HG02642 (cell line): ENCODE measurements around the gene TMEM135.
"Not testable (repeated sequence)": the region's sequence is repeated elsewhere in the genome, so short reads cannot be mapped to it uniquely, and the experiment has no call there.

Experiments used
- ATAC-seq: cut with Tn5 transposase; IDR thresholded peaks from one replicate; pipeline ENCODE4 v1.9.1; 2021; ENCODE audit warnings: mild to moderate bottlenecking; ENCODE audit not compliant: unreplicated experiment, poor library complexity

Gene TMEM135

DNA sequence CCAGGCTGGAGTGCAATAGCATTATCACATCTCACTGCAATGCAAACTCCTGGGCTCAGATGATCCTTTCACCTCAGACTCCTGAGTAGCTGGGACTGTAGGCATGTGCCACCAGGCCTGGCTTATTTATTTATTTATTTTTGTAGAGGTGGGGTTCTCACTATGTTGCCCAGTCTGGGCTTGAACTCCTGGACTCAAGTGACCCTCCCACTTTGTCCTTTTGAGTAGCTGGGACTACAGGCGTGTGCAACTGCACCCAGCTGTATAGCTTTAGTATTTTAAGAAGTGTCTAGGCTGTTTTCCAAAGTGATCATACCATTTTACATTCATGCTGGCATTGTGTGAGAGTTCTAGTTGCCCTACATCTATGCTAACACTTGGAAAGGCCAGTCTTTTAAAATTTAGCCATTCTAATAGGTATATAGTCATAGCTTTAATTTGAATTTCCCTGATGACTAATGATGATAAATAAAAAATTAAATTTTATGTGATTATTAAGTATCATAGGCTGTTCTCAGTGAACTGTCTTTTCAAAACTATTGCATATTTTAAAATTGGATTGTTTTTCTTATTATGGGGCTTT, 96.9 kb downstream of the TMEM135 start:
- no peak for ATAC-seq

DNA sequence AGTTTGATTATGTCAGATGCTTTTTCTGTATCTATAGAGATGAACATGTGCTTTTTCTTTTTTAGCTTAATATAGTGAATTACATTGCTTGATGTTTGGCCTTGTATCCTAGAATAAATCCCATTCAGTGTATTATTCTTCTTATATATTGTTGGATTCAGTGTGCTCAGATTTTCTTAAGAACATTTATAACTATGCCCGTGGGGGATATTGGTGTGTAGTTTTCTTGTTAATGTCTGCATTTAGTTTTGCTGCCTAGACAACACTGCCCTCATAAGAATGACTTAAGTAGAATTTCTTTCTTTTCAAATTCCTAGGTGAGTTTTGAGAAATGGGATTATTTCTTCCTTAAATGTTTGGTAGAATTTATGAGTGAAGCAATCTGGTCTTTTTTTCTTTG, 98.5 kb downstream of the TMEM135 start:
- no peak for ATAC-seq

DNA sequence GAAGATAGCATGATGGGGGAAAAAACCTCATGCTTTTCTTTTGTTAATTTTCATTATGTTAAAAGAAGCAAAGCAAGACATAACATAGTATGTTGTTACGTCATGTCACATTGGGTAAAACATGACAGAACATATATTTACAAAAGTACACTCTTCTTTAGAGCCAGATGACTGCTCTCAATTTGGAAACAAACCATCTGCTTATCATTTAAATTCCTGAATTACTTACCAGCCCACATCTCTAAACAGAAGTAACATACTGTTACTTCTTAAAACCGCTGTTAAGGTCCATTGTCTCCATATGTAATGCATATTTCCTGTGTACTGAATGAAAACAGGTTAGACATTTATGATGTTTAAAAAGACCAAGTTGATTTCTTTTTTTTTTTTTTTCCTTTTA, 100.0 kb downstream of the TMEM135 start:
- ATAC-seq: no peak

DNA sequence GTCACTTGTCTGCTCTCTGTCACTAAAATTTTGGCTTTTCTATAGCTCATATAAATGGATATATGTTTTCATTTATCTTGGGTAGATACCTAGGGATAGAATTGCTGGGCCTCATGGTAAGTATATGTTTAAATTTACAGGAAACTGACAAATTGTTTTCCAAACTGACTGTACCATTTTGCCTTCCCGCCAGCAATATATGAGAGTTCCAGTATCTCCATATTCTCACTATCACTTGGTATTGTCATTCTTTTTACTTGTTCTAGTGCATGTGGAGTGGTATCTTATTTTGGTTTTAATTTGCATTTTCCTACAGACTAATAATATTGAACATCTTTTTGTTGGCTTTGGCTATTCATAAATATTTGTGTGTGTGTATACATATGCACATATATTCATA, 101.7 kb downstream of the TMEM135 start:
- no peak for ATAC-seq

DNA sequence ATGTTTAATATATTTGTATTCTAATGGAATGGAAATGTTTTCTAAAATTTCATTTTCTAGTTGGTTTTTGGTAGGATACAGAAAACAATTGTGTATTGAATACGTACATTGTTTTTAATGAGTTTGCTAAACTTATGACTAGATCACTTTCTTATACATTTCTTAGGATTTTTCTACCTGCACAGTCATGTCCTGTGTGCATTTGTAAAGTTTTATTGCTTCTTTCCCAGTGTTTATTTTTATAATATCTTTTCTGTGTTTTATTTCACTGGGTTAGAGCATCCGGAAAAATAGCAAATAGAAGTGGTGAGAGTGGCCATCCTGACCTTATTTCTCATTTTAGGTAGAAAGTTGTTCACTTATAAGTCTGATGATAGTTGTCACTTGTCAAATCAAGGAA, 103.6 kb downstream of the TMEM135 start:
- ATAC-seq: no peak

DNA sequence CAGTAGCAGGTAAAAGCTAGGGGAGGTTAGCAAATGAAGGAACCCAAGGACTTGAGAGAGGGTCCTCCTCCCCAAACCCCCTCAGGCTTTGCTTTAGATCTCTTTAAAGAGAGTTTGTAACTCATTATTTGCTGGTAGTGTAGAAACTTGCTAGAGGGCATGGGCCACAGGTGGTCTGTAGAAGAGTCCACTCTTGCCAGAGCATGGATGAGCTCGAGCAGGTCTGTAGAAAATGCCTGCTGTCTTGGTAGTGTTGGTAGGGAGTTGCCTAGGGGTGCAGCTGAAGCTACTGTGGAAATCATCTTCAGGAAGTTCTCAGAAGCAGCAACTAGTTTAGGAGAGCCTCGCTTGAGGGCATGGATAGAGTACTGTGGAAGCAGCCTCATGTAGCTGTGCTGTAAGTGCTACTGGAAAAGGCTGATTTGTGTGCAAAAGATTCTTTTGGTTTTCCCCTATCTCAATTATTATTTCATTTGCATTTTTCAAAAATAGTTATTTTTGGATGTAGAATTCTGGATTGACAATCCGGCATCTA, 104.3 kb downstream of the TMEM135 start:
- no peak for ATAC-seq

DNA sequence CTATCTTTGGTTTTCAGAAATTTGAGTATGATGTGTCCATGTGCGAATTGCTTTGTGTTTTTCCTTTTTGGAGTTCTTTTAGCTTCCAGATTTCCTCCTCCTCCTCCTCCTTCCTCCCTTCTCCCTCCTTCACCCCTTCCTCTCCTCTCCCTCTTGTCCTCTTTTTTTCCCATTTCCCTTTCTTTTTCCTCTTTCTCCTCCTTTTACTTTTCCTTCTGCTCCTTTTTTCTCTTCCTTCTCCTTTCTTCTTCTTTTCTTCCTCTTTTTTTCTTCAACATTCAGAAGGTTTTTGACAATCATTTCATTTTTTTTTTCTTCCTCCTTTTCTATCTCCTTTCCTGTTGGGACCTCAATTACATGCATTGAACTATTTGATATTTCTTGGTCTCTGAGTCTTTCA, 104.9 kb downstream of the TMEM135 start:
- ATAC-seq: no peak

DNA sequence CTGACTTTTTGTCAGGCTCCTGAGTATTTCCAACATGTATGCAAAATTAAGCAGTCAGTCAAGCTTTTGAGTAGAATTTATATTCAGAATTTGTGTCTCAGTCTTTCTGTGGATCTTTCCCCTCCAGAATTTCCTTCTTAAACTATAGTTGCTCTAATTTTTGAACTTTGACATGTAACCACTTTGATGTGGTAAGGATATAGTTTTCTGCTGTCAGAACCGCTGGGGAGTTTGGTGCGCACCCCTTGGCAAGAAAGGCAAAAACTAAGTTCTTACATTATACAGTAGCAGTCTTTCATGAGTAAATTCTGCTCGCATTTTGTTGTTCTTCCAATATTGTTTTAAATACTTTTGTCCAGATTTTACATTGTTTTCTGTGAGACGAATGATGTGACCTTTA, 105.9 kb downstream of the TMEM135 start:
- ATAC-seq: no peak

DNA sequence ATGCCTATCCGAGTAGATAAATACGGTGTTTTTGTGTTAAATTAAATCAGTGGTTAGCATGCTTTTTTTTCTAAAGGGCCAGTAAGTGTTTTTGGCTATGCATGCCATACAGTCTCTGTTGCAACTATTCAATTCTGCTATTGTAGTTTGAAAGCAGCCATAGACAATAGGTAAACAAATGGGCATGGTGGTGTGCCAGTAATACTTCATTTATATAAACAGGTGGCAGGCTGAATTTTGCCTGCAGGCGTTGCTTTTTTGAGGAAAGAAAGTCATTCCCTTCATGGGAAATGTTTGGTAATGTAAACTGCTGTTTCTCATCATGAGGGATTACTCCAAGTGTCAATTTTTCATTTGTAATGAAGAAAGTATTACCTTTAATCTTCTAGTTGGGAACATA, 106.5 kb downstream of the TMEM135 start:
- ATAC-seq: no peak

DNA sequence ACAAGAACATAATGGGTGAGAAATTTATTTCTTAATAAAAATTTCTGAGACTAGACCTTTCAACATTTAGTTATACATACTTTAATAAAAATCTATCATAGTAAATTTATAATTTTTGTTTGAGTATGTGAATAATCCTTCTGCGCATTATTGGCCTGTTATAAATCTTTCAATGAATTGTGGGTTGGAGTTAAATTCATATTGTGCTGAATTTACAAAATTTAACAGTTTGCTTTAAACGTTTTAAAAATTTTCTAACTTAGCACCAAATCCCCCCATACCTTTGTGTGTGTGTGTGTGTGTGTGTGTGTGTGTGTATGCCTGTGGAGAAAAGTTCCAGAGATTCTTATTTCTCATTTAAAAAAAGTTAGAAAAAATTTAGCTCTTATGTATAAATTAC, 111.0 kb downstream of the TMEM135 start:
- no peak for ATAC-seq

DNA sequence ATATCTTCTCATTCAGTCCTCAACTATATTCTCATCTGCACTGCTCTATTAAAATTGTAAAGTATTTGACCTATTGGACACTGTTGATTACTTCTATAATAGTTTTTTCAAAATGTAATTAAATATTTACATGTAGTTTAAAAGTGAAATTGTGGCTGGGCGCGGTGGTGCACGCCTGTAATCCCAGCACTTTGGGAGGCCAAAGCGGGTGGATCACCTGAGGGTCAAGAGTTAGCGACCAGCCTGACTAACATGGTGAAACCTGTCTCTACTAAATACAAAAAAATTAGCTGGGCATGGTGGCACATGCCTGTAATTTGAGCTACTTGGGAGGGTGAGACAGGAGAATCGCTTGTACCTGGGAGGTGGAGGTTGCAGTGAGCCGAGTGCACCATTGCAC, 112.0 kb downstream of the TMEM135 start:
- ATAC-seq: not testable (repeated sequence)

DNA sequence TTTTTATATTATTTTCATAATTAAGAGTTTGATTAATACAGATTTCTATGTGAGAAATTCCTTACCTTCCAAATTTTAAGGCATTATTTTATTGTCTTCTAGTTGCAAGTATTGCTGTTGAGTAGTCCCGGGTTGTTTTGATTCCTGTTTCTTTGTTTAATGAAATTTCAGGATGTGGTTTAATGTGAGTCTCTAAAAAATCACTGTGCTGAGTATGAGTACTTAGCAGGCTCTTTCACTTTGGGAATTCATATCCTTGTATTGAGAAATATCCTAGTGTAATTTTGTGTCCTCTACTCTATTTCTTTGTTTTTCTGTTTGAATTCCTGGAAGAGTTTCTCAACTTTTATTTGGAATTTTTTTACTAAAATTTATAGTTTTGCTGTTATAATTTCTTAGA, 113.2 kb downstream of the TMEM135 start:
- no peak for ATAC-seq

DNA sequence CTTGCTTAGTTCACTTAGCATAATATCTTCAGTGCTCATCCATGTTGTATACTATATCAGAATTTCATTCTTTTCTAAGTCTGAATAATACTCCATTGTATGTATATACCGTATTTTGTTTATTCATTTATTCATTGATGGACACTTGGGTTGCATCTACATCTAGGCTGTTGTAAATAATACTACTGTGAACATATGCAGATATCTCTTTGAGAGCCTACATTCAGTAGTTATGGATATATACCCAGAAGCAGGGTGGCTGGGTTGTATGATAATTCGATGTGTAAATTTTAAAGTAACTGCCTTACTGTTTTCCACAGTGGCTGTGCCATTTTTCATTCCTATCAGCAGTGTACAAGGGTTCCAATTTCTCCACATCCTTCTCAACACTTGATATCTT, 116.5 kb downstream of the TMEM135 start:
- no peak for ATAC-seq

DNA sequence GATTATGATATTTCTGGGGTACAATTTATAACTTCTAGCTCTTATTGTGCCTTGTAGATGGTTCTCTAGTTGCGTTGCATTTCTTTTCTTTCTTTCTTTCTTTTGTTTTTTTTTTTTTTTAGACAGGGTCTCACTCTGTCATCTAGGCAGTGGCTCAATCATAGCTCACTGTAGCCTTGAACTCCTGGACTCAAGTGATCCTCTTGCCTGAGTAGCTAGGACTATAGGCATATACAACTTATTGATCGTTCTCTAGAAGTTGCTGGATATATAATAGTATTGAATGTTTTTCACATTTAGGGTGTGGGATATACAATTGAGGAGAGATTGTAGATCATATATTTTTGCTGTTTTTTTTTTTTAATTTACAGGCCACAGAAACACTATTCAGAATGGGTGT, 119.2 kb downstream of the TMEM135 start:
- no peak for ATAC-seq

DNA sequence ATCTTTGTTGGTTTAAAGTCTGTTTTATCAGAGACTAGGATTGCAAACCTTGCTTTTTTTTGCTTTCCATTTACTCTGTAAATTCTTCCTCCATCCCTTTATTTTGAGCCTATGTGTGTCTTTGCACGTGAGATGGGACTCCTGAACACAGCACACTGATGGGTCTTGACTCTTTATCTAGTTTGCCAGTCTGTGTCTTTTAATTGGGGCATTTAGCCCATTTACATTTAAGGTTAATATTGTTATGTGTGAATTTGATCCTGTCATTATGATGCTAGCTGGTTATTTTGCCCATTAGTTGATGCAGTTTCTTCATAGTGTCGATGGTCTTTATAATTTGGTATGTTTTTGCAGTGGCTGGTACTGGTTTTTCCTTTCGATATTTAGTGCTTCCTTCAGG, 131.3 kb downstream of the TMEM135 start:
- not testable (repeated sequence) for ATAC-seq

DNA sequence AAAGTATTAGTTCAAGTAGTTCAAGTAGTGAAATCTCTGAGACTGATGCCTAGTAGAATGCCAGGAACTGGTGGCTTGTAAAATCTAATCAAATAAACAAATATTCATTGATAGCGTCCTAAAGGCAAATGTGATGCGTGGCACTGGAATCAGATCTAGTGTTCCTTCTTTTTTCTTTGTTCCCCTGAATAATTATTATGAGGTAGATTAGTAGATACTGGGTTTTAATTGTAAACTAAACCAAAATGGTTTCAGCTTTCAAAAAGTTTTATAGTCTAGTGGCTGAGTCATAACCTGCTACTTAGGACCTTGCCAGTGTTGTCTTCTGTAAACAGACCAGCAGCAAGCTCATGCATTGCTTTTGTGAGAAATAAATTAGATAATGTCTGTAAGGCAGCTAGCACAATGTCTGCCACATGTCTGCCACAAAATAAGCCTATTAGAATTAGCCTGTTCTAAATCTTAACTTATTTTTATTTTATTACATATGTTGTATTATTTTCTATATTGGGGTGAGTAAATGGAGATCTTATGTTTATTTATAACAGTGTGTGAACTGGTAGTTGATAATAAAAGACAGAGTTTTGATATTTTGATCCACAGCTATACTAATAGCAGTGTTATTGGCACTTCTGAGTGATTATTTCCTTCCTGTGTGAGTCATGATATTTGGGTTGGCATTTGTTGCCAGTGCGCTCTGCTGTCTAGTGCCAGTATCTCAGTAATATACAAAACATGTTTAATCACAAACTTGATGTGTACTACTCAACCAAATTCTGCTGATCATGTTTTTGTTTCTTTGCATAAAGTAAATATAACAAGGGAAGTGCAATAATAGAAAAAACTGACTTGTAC, 135.7 kb downstream of the TMEM135 start:
- ATAC-seq: no peak

DNA sequence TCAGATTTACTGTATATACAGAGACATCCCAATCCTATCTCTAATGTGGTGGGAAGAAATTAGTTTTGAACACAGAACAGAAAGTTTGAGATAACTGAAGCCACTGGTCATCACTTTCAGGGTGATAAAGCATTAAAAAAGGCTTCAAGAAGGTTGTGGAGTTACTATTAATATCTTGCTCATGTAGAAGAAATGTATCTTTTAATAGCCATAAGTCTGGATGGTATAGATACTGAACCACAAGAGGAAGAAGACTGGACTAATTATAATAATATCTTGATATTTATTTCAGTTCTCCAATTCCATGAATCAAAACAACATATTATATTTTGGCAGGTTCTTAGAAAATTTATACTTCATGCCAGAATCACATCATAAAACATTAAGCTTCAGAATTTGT, 137.1 kb downstream of the TMEM135 start:
- no peak for ATAC-seq

DNA sequence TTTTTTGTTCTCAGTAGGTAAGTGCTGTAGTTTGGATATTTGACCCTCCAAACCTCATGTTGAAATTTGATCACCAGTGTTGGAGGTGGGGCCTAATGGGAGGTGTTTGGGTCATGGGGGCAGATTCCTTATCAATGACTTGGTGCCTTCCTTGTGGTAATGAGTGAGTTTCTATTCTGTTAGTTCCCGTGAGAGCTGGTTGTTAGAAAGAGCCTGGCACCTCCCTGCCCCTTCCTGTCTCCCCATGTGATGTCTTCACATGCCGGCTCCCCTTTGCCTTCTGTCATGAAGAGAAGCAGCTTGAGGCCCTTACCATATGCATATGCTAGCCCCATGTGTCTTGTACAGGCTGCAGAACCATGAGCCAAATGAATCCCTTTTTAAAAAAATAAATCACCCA, 138.3 kb downstream of the TMEM135 start:
- ATAC-seq: no peak

DNA sequence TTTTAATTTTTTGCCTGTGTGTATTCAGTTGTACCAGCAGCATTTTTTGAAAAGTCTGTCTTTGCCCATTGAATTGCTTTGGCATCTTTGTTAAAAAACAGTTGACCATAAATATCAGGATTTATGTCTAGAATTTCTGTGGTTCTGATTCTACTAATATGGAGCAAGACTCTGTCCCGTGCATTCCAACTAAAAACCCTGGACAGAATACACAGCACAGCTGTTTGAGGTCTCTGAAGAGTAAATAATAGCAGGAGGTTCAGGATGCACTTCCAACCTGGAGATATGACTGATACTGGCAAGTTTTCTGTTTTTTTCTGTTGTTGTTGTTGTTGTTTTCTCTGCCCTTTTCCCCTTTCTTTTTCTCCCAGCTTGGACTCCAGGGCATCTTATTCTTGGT, 141.9 kb downstream of the TMEM135 start:
- ATAC-seq: no peak

DNA sequence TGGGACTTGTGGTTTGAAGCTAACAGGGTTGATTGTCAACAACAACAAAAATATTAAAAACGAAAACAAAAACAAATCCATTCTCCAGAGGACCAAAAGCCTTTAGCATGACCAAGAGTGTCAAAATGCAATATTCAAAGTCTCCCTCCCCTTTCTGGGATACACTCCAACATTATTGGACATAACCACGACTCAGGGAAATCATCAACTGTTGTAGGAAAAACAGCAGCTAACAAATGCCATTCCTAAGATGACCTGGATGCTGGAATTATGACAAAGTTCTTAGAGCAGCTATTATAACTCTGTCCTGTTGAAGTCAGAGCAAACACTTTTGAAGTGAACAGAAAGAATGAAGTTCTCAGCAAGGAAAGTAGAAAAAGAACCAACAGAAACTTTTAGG, 143.0 kb downstream of the TMEM135 start:
- no peak for ATAC-seq

DNA sequence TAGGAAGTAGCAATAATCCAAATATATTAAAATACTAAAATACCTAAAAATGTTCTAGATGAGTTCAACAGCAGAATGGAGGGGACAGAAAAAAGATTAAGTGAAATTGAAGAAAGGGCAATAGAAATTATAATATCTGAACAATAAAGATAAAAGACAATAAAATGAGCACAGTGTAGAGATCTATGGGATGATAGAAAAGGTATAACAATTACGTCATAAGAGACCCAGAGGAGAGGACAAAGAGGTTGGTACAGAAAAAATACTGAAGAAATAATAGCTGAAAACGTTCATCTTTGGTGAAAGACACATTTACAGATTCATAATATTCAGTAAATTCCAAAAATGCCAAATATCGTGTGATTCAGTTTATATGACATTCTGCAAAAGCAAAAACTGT, 143.4 kb downstream of the TMEM135 start:
- no peak for ATAC-seq

DNA sequence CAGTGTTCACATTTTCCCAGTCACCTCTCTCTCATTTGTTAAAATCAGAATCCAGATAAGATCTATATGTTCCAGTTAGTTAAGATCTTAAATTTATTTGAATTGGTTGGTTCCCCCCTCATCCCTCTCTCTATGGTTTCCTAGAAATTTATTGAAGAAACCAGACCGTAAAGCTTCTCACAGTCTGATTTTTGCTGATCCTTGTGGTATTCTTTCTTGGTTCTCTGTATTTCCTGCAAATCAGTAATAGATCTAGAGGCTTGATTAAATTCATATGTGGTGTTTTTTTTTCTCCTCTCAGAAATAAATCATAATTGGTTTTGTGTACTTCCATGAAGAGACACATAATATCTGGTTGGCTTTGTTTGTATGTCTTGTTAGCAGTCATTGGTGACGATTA, 147.5 kb downstream of the TMEM135 start:
- ATAC-seq: no peak
